Measurements from ENCODE around the gene CEP83.

DNA sequence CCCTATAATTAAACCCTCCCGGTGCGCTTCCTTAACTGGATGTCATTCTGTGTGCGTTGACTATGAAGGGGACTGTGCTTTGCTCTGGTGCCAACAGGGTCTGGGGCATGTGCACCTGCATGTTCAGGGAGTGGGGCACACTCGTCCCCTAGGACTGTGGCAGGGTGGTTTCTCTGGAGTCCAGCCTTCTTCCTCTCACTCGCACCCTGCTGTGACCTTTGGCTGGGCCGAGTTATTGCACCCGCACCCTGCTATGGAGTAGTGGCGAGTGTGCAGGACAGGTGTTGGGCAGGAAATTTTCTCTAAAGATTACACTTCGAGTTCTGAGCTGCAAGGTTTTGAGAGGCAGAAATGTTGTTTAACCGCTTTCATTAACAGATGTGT is 172.4 kb downstream of the CEP83 start:
- TF ChIP-seq, protein P1, sequence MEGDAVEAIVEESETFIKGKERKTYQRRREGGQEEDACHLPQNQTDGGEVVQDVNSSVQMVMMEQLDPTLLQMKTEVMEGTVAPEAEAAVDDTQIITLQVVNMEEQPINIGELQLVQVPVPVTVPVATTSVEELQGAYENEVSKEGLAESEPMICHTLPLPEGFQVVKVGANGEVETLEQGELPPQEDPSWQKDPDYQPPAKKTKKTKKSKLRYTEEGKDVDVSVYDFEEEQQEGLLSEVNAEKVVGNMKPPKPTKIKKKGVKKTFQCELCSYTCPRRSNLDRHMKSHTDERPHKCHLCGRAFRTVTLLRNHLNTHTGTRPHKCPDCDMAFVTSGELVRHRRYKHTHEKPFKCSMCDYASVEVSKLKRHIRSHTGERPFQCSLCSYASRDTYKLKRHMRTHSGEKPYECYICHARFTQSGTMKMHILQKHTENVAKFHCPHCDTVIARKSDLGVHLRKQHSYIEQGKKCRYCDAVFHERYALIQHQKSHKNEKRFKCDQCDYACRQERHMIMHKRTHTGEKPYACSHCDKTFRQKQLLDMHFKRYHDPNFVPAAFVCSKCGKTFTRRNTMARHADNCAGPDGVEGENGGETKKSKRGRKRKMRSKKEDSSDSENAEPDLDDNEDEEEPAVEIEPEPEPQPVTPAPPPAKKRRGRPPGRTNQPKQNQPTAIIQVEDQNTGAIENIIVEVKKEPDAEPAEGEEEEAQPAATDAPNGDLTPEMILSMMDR (IDR thresholded peaks at IDR 0.05) = no peak
- no peak for TF ChIP-seq POLR2A (IDR thresholded peaks at IDR 0.05; ENCODE audit: low read depth)
- TF ChIP-seq EP300 (IDR thresholded peaks at IDR 0.05) = no peak
